Stimulated activated CD8-positive, alpha-beta memory T cell treated with anti-CD3 and anti-CD28 coated beads, Interleukin-12 subunit alpha, Interleukin-12 subunit beta, amount 100 ng/mL, for 24 hours (primary cell): Measurements from ENCODE around the gene AVEN.

ENCODE experiments used
- DNase-seq: peaks from one replicate; pipeline ENCODE4 v3.0.0-alpha.2; 2020; ENCODE audit errors: extremely low read depth

Gene AVEN

GRCh38 chr15:33915571-33916407 is 123.2 kb downstream of the AVEN start:
- no peak for DNase-seq

- DNase-seq: no peak
Measured at GRCh38 chr15:33913459-33913858, 125.5 kb downstream of the AVEN start.

GRCh38 chr15:33912326-33912725 is 126.7 kb downstream of the AVEN start:
- DNase-seq: no peak

- DNase-seq: no peak
Measured at GRCh38 chr15:33910741-33911140, 128.3 kb downstream of the AVEN start.

GRCh38 chr15:33908406-33908805 is 130.6 kb downstream of the AVEN start:
- no peak for DNase-seq

GRCh38 chr15:33907326-33907725 is 131.7 kb downstream of the AVEN start:
- no peak for DNase-seq

- DNase-seq: no peak
Measured at GRCh38 chr15:33903661-33904060, 135.3 kb downstream of the AVEN start.

- DNase-seq: no peak
Measured at GRCh38 chr15:33902043-33902442, 137.0 kb downstream of the AVEN start.

- DNase-seq: no peak
Measured at GRCh38 chr15:33894193-33894592, 144.8 kb downstream of the AVEN start.

- DNase-seq: no peak
Measured at GRCh38 chr15:33888176-33888575, 150.8 kb downstream of the AVEN start.

- DNase-seq: no peak
Measured at GRCh38 chr15:33882921-33883320, 156.1 kb downstream of the AVEN start.

GRCh38 chr15:33874156-33874555 is 164.8 kb downstream of the AVEN start:
- DNase-seq: no peak

- DNase-seq: no peak
Measured at GRCh38 chr15:33872416-33873106, 166.4 kb downstream of the AVEN start.

- DNase-seq: no peak
Measured at GRCh38 chr15:33871980-33872379, 167.0 kb downstream of the AVEN start.

GRCh38 chr15:33866101-33866737 is 172.8 kb downstream of the AVEN start:
- DNase-seq: no peak

- DNase-seq: no peak
Measured at GRCh38 chr15:33865416-33865815, 173.6 kb downstream of the AVEN start.

GRCh38 chr15:33864360-33865075 is 174.5 kb downstream of the AVEN start:
- DNase-seq: no peak

GRCh38 chr15:33860754-33861153 is 178.2 kb downstream of the AVEN start:
- DNase-seq: no peak

GRCh38 chr15:33859992-33860545 is 178.9 kb downstream of the AVEN start:
- no peak for DNase-seq

- DNase-seq: no peak
Measured at GRCh38 chr15:33858836-33859235, 180.2 kb downstream of the AVEN start.

- DNase-seq: no peak
Measured at GRCh38 chr15:33857726-33858125, 181.3 kb downstream of the AVEN start.

GRCh38 chr15:33852570-33852969 is 186.4 kb downstream of the AVEN start:
- no peak for DNase-seq
